Measurements from ENCODE around the gene CBL. TPM values are rescaled to one million over a fixed set of nuclear protein-coding genes. Genes with fewer than 3 reads are reported as not detected.

Gene CBL
- total RNA-seq, 1 donor from 2014 or later = 46.6 TPM

- peaks cover 13% of the 10 kb centered on the region for H3K79me2 ChIP-seq (ENCODE audit: insufficient read depth, low read length)
- peak overlapping the region; percentile 12 for H3K27ac Mint-ChIP-seq (ENCODE audit: unreplicated experiment)
- H3K27ac ChIP-seq (ENCODE audit: low read depth, low read length) = no peak overlapping the region
- H3K4me3 Mint-ChIP-seq (ENCODE audit: unreplicated experiment) = peak overlapping the region; percentile 74
- peaks cover 6% of the 10 kb centered on the region for H3K27me3 ChIP-seq (ENCODE audit: insufficient read depth, low read length)
- H3K4me1 Mint-ChIP-seq (ENCODE audit: low read depth, unreplicated experiment) = peaks cover 15% of the 10 kb centered on the region
- peaks cover 9% of the 10 kb centered on the region for H4K20me1 ChIP-seq (ENCODE audit: insufficient read depth, low read length)
- no peak overlapping the region for H2AFZ ChIP-seq (ENCODE audit: low read depth, low read length)
- H3K4me2 ChIP-seq (ENCODE audit: low read length) = peak overlapping the region; percentile 86
- no peak for DNase-seq (ENCODE audit: low read depth)
- TF ChIP-seq EZH2 (IDR thresholded peaks at IDR 0.05; ENCODE audit: insufficient read depth, low read length) = no peak
- TF ChIP-seq CTCF (IDR thresholded peaks at IDR 0.05; ENCODE audit: insufficient read depth, low read depth, low read length) = no peak
- no peaks in the 10 kb centered on the region for H3K36me3 ChIP-seq (ENCODE audit: insufficient read depth, low read length)
- H3K9me3 Mint-ChIP-seq (ENCODE audit: unreplicated experiment) = peaks cover 2% of the 10 kb centered on the region
- H3K4me3 ChIP-seq (ENCODE audit: insufficient read depth, low read depth, low read length) = no peak overlapping the region
- peaks cover 41% of the 10 kb centered on the region for H3K27me3 Mint-ChIP-seq (ENCODE audit: low read depth, unreplicated experiment)
- H3K9me3 ChIP-seq (ENCODE audit: insufficient read depth, low read depth, low read length) = no peaks in the 10 kb centered on the region
- H3K9ac ChIP-seq (ENCODE audit: low read length) = peak overlapping the region; percentile 75
- H3K4me1 ChIP-seq (ENCODE audit: insufficient read depth, low read length) = peaks cover 35% of the 10 kb centered on the region
- H3K36me3 Mint-ChIP-seq (ENCODE audit: low read depth, unreplicated experiment) = peaks cover 2% of the 10 kb centered on the region
- no peak for FAIRE-seq
Observed at GRCh38 chr11:119341222-119342022, 135.3 kb downstream of the CBL start.

GRCh38 chr11:119342023-119342300 lies 135.8 kb downstream of the CBL start:
- no peak for TF ChIP-seq CTCF (IDR thresholded peaks at IDR 0.05; ENCODE audit: insufficient read depth, low read depth, low read length)
- TF ChIP-seq EZH2 (IDR thresholded peaks at IDR 0.05; ENCODE audit: insufficient read depth, low read length) = no peak
- peaks cover 34% of the 10 kb centered on the region for H3K4me1 ChIP-seq (ENCODE audit: insufficient read depth, low read length)
- H3K27me3 Mint-ChIP-seq (ENCODE audit: low read depth, unreplicated experiment) = peaks cover 47% of the 10 kb centered on the region
- H3K4me2 ChIP-seq (ENCODE audit: low read length) = no peak overlapping the region
- FAIRE-seq = no peak
- H3K36me3 ChIP-seq (ENCODE audit: insufficient read depth, low read length) = no peaks in the 10 kb centered on the region
- peaks cover 2% of the 10 kb centered on the region for H3K9me3 Mint-ChIP-seq (ENCODE audit: unreplicated experiment)
- no peaks in the 10 kb centered on the region for H3K9me3 ChIP-seq (ENCODE audit: insufficient read depth, low read depth, low read length)
- H3K36me3 Mint-ChIP-seq (ENCODE audit: low read depth, unreplicated experiment) = peaks cover 2% of the 10 kb centered on the region
- H3K9ac ChIP-seq (ENCODE audit: low read length) = no peak overlapping the region
- no peak for DNase-seq (ENCODE audit: low read depth)
- H3K4me3 Mint-ChIP-seq (ENCODE audit: unreplicated experiment) = no peak overlapping the region
- no peak overlapping the region for H3K4me3 ChIP-seq (ENCODE audit: insufficient read depth, low read depth, low read length)
- H3K4me1 Mint-ChIP-seq (ENCODE audit: low read depth, unreplicated experiment) = peaks cover 15% of the 10 kb centered on the region
- H3K27me3 ChIP-seq (ENCODE audit: insufficient read depth, low read length) = peaks cover 10% of the 10 kb centered on the region
- peaks cover 8% of the 10 kb centered on the region for H3K79me2 ChIP-seq (ENCODE audit: insufficient read depth, low read length)
- H3K27ac Mint-ChIP-seq (ENCODE audit: unreplicated experiment) = no peak overlapping the region
- H2AFZ ChIP-seq (ENCODE audit: low read depth, low read length) = no peak overlapping the region
- peaks cover 9% of the 10 kb centered on the region for H4K20me1 ChIP-seq (ENCODE audit: insufficient read depth, low read length)
- H3K27ac ChIP-seq (ENCODE audit: low read depth, low read length) = no peak overlapping the region

All from astrocyte (in vitro differentiated cells and primary cell).